HG02885 (cell line): Measurements from ENCODE around the gene PPP4R3B.

Source experiments
- ATAC-seq: cut with Tn5 transposase; IDR thresholded peaks from one replicate; pipeline ENCODE4 v1.9.1; 2021; ENCODE audit warnings: mild to moderate bottlenecking; ENCODE audit not compliant: unreplicated experiment, poor library complexity

The PPP4R3B gene

GRCh38 chr2:55617175-55618024 is at the start of gene PPP4R3B:
TSS of gene PPP4R3B (minus strand) at chr2:55617622. CDS start at chr2:55617285, 337 bp downstream.
- peak; percentile 82 for ATAC-seq

- no peak for ATAC-seq
Observed at GRCh38 chr2:55653255-55653654, 35.8 kb upstream of the PPP4R3B start.

GRCh38 chr2:55649211-55649610 is 31.8 kb upstream of the PPP4R3B start:
- no peak for ATAC-seq

- no peak for ATAC-seq
Observed at GRCh38 chr2:55636831-55637230, 19.4 kb upstream of the PPP4R3B start.

DNA sequence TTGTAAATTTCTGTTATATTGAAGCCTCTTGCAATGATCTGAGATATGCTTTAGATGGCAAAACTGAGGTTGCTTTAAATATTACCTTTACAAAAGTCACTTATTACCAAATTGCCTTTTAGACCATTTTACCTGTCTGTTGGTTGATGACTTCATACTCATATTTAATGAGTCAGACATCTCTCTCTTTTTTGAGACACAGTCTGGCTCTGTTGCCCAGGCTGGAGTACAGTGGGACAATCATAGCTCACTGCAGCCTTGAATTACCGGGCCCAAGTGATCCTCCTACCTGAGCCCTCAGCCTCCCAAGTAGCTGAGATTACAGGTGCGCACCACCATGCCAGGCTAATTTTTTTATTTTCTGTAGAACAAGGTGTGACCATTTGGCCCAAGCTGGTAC is 11.5 kb upstream of the PPP4R3B start:
- no peak for ATAC-seq

DNA sequence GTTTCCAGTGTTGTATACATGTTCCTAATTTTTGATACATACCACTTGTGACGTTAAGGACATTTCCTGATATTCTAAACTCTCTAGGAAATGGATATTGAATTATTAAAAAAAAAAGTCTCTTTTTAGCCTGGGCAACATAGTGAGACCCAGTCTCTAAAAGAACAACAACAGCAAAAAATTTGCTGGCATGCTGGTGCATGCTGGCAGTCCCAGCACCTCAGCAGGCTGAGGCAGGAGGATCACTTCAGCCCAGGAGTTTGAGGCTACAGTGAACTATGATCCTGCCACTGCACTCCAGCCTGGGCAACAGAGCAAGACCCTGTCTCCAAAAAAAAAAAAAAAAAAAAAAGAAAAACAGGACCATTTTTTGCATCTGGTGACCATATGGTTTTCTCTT is 10.5 kb upstream of the PPP4R3B start:
- no peak for ATAC-seq

DNA sequence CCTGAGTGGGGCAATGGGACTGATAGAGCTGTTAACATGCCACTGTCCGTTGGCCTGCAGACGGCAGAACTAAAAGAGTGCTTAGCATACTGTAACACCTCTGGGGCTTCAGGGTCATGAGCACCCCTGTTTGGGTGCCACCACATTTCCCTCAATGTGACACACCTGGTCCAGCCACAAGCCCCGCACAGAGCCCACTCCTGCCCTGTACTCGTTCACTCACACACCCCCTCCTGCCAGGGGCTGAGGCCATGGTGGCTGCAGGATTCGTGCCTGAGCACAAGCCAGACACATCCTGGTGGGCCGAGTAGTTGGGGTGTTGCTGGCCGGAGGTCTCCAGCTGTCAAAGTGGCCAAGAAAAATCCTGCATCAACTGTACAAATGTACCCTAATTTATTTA is 4.4 kb upstream of the PPP4R3B start:
- no peak for ATAC-seq

DNA sequence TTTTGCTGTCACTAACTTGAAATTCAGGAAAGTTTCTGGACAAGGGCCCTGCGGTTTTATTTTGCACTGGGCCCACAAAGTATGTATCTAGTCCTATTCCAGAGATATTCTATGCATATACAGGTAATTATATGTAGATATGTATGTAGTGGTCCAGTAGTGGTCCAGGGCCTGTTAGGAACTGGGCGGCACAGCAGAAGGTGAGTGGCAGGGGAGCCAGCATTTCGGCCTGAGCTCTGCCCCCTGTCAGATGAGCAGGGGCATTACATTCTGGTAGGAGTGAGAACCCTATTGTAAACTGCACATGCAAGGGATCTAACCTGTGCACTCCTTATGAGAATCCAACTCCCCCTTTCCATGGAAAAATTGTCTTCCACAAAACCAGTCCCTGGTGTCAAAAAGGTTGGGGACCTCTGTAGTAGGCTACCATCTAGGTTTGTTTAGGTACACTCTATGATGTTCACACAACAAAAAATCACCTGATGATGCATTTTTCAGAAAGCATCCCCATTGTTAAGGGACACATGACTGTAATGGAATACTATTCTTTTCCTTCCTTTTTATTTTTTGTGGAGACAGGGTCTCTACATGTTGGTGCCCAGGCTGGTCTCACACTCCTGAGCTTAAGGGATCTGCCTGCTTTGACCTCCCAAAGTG is 2.8 kb upstream of the PPP4R3B start:
- ATAC-seq, result no peak

DNA sequence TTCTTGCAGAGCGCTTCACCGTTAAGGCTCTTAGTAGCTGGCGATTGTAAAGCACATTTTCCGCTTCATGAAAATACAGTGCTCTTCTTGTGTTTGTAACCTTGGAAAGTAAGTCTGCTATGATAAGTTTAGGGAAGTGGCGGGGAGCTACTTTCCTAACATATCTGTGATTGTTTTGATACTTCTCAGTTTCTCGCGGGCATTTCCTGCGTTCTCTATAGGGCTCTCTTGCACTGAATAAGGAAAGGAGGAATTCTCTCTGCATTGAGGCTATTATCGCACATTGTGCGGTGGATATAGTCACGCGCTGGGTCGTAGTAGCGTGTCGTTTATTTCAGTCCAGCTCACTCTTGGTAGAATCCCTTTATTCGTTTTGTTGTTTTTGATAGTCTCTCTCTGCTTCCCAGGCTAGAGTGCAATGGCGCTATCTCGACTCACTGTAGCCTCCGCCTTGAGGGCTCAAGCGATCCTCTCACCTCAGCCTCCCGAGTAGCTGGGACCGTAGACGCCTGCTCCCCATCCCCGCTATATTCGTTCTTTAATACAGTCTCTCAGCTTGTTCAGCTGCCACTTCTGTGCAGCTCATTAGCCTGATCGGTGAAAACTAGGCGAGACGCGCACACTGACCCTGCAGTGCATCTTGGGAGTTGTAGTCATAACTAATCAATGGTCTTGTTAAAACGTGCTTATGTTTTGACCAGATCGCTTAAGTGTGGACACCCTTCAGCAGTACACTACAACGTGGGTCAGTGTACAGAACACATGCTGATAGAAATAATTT is 1.0 kb upstream of the PPP4R3B start:
- peak; percentile 45 for ATAC-seq

DNA sequence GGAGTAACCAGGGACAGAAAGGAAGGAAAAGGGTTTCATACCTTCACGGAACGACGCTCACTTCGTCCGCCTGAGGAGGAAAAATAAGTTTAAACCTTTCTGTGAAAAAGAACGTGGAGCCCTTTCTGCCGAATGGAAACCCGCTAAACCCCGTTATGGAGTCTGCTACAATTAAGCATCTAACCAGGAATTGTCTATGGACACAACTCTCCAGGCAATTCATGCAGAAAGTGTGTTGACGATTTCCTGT is 528 bp upstream of the PPP4R3B start:
- no peak for ATAC-seq

- peak; percentile 18 for ATAC-seq
Observed at GRCh38 chr2:55616551-55617174, 759 bp downstream of the PPP4R3B start.

- ATAC-seq, result no peak
Observed at GRCh38 chr2:55611997-55612396, 5.4 kb downstream of the PPP4R3B start.

GRCh38 chr2:55610954-55611743 is 6.3 kb downstream of the PPP4R3B start:
- ATAC-seq, result no peak

DNA sequence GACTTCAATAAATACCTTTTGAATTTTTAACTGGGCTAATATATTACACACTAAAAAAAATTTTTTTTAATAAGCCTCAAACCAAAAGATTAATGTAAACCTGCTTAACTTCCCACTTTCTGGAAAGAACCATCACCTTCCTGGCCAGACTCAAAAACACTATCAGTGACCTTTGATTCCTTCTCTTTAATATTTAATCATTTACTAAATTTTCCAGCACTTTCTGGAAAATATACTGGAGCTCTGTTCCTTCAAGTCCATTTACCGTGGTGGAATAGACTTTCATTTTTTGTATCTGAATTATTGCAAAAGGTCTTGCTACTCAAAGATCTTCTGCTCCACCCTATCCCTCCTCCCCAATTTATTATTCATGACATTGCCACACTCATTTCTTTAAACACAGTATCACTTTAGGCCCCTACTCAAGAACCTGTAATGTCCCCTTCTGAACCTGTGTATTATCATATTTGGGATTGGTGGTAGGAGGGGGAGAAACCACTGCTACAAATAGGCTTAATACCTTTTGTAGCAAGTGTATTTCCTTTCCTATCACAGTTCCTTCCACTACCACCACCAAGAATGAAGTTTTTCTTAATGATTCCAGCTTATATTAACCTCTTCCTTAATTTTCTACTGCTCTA is 7.4 kb downstream of the PPP4R3B start:
- no peak for ATAC-seq

GRCh38 chr2:55609193-55609794 is 8.1 kb downstream of the PPP4R3B start:
- no peak for ATAC-seq

- ATAC-seq, result no peak
Observed at GRCh38 chr2:55607717-55608116, 9.7 kb downstream of the PPP4R3B start.

DNA sequence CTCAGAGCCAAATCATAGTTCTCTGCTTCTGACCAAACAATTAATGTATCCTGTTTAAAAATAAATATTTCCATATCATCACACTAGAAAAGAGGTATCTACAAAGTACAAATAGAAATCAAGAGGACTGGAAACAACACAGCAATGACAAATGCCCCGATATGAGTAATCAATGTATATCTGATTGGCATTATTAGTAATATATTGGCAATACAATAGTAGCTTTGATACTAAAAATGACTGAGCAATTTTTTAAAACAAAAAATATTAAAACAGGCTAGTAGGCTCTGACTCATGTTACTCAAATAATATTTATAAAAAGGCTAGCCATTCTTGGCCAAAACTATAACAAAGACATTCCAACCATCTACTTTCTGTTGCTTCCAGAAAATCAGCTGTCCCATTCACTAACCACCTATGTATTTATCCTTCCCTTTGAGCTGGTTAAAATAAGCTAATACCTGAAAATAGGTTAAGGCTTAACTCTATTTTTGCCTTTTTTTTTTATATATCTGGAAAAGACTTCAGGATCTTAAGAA is 13.3 kb downstream of the PPP4R3B start:
- no peak for ATAC-seq

DNA sequence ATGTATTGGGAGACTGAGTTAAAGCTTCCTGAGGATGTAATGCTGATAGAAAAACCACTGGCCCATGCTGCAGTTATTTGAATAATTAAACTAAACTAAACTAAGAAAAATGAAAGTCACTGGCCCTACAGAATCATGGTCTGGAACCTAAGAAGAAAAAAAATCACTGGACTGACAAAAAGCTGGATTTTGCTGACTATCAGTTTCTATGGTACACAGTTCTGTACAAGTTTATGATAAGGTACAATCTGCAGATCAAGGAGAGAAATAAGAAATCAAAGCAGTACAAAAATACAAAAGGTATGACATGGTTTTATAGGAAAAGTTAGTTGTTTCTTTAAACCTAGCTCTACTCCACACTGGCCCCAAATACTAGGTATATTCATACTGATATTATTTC is 15.6 kb downstream of the PPP4R3B start:
- ATAC-seq, result no peak
